K562 (cell line): ENCODE data around the gene UBE2E2. TPM values are rescaled to one million over a fixed set of nuclear protein-coding genes. Genes with fewer than 3 reads are reported as not detected.

ENCODE experiments used
- ATAC-seq: fragments of 200-7000 bp; cut with Tn5 transposase; 3 replicates; pipeline ENCODE4 v1.9.1; 2020; ENCODE audit warnings: moderate library complexity
- BruUV-seq: library from RNA; stranded (reverse); fragments of 400-500 nt; replicated peaks from 2 replicates; lab custom pipeline; 2021; lab: Mats Ljungman, UMichigan
- CTCF ChIA-PET: fragments of 300-600 bp; formaldehyde crosslinking; extraction: SDS; loops from one replicate; lab custom pipeline; 2021; ENCODE audit warnings: low intra/inter-chr PET ratio; lab: Yijun Ruan, JAX
- POLR2A ChIA-PET: fragments of 300-600, 350-650 bp; sonication (Branson Sonifier 250); formaldehyde crosslinking; extraction: SDS; loops from one replicate; lab custom pipeline; 2021; ENCODE audit warnings: antibody characterized with exemption, inconsistent platforms; lab: Yijun Ruan, JAX
- DNase-seq, 4 experiments: peaks; one replicate each; pipeline versions ENCODE4 v3.0.0 to v3.0.0-alpha.2; 2011 to 2018; ENCODE audit warnings: low spot score in 3 of 4, mixed read lengths in 3 of 4; ENCODE audit errors: extremely low read depth in 1 of 4
- FAIRE-seq: peaks from 2 replicates; lab custom pipeline; 2011; peaks lifted over from hg19 to GRCh38; lab: Jason Lieb, UNC
- H2AFZ ChIP-seq: 2 replicates; pipeline ENCODE4 v1.6.0; 2011; ENCODE audit warnings: low read depth, low read length, control low read depth, inconsistent platforms
- H3K27ac ChIP-seq: fragments of 200-600 bp; 3 replicates; pipeline ENCODE4 v1.8.0; 2011; ENCODE audit warnings: low read depth, mild to moderate bottlenecking, control low read depth, inconsistent platforms, low read length, moderate library complexity, mixed read lengths; ENCODE audit errors: extremely low read depth
- H3K27me3 ChIP-seq, 2 experiments: fragments of 300-600 bp in 1 of 2; 2 replicates in 1 of 2; 3 replicates in 1 of 2; pipeline versions ENCODE4 v1.6.0 to v1.8.0; 2011; ENCODE audit warnings: inconsistent platforms in 2 of 2, low read length in 2 of 2, mild to moderate bottlenecking in 1 of 2, mixed read lengths in 1 of 2, moderate library complexity in 1 of 2; ENCODE audit not compliant: control insufficient read depth in 2 of 2, insufficient read depth in 2 of 2
- H3K36me3 ChIP-seq: fragments of 300-600 bp; 3 replicates; pipeline ENCODE4 v1.8.0; 2011; ENCODE audit warnings: mild to moderate bottlenecking, low read length, inconsistent platforms; ENCODE audit not compliant: control insufficient read depth, insufficient read depth
- H3K4me1 ChIP-seq, 2 experiments: fragments of 200-600 bp in 1 of 2; replicated peaks in 1 of 2; 2 replicates in 1 of 2; 3 replicates in 1 of 2; pipeline versions ENCODE4 v1.5.1 to v1.8.0; 2011; ENCODE audit warnings: inconsistent platforms in 2 of 2, low read length in 2 of 2, mild to moderate bottlenecking in 1 of 2, mixed read lengths in 1 of 2, moderate library complexity in 1 of 2; ENCODE audit not compliant: control insufficient read depth in 2 of 2, insufficient read depth in 2 of 2
- H3K4me2 ChIP-seq: 2 replicates; pipeline ENCODE4 v1.6.1; 2011; ENCODE audit warnings: low read length, control low read depth, inconsistent platforms, mixed read lengths; ENCODE audit not compliant: insufficient read depth
- H3K4me3 ChIP-seq: fragments of 200-600 bp; sonication (generic), shearing (Covaris generic); 2 replicates; pipeline ENCODE4 v1.5.1; 2016; ENCODE audit warnings: control low read depth, inconsistent platforms
- H3K79me2 ChIP-seq: fragments of 200-600 bp; 3 replicates; pipeline ENCODE4 v1.8.0; 2011; ENCODE audit warnings: low read length, inconsistent platforms; ENCODE audit not compliant: control insufficient read depth, insufficient read depth
- H3K9ac ChIP-seq, 2 experiments: 2 replicates each; pipeline versions ENCODE4 v1.6.0 to v1.6.1; 2011; ENCODE audit warnings: low read depth in 2 of 2, low read length in 2 of 2, control low read depth in 1 of 2, inconsistent platforms in 1 of 2, mild to moderate bottlenecking in 1 of 2, mixed read lengths in 1 of 2; ENCODE audit not compliant: insufficient read depth in 1 of 2
- H3K9me1 ChIP-seq: one replicate; pipeline ENCODE4 v1.6.0; 2011; ENCODE audit warnings: inconsistent platforms, mild to moderate bottlenecking, low read length, moderate library complexity; ENCODE audit not compliant: control insufficient read depth, insufficient read depth
- H3K9me3 ChIP-seq: replicated peaks from 2 replicates; pipeline ENCODE4 v1.5.1; 2011; ENCODE audit warnings: low read depth, low read length, inconsistent platforms; ENCODE audit not compliant: control insufficient read depth, insufficient read depth
- H4K20me1 ChIP-seq: replicated peaks from 2 replicates; pipeline ENCODE4 v1.6.1; 2011; ENCODE audit warnings: low read length, inconsistent platforms, mixed read lengths; ENCODE audit not compliant: control insufficient read depth, insufficient read depth
- BDP1 ChIP-seq: IDR thresholded peaks from 3 replicates; pipeline ENCODE4 v1.6.1; 2011; ENCODE audit not compliant: insufficient read length, insufficient read depth
- FOXA3 ChIP-seq, 2 experiments: fragments of 450-650 bp in 1 of 2; sonication (generic) in 1 of 2; formaldehyde crosslinking; IDR thresholded peaks in 1 of 2; conservative IDR thresholded peaks in 1 of 2; 2 replicates each; pipeline versions ENCODE4 v1.4.0 to v1.8.0; 2020 to 2022; ENCODE audit warnings: mild to moderate bottlenecking in 2 of 2, missing genetic modification reagents in 1 of 2
- FOXP1 ChIP-seq: sonication (generic); formaldehyde crosslinking; IDR thresholded peaks from 2 replicates; pipeline ENCODE4 v1.8.0; 2022; ENCODE audit warnings: mild to moderate bottlenecking, missing genetic modification reagents
- GTF2F1 ChIP-seq: IDR thresholded peaks from 2 replicates; pipeline ENCODE4 v1.6.1; 2011; ENCODE audit warnings: low read depth, low read length, improper control_type of control experiment
- HDAC2 ChIP-seq: fragments of 450-650 bp; IDR thresholded peaks from 2 replicates; pipeline ENCODE4 v1.6.1; 2016; ENCODE audit warnings: mild to moderate bottlenecking
- HSF4 ChIP-seq: fragments of 250-450 bp; sonication (Bioruptor Pico); IDR thresholded peaks from 2 replicates; pipeline ENCODE4 v2.1.2; 2022; ENCODE audit warnings: mild to moderate bottlenecking, moderate library complexity, borderline replicate concordance
- LCOR ChIP-seq: sonication (generic); formaldehyde crosslinking; IDR thresholded peaks from 2 replicates; pipeline ENCODE4 v1.8.0; 2022; ENCODE audit warnings: mild to moderate bottlenecking, missing genetic modification reagents
- RBM25 ChIP-seq: fragments of 200-400 bp; formaldehyde crosslinking; IDR thresholded peaks from 2 replicates; pipeline ENCODE4 v1.6.1; 2018; ENCODE audit warnings: low read length, low read depth, moderate library complexity; ENCODE audit not compliant: severe bottlenecking
- TAL1 ChIP-seq: fragments of 450-650 bp; IDR thresholded peaks from 2 replicates; pipeline ENCODE4 v1.6.1; 2016; ENCODE audit warnings: mild to moderate bottlenecking
- XRCC3 ChIP-seq: fragments of 450-650 bp; IDR thresholded peaks from 2 replicates; pipeline ENCODE4 v1.6.1; 2017; ENCODE audit warnings: mild to moderate bottlenecking, moderate library complexity
- ZNF561 ChIP-seq: fragments of 450-650 bp; formaldehyde crosslinking; conservative IDR thresholded peaks from 2 replicates; pipeline ENCODE4 v1.4.0; 2020; ENCODE audit warnings: mild to moderate bottlenecking, moderate library complexity
- WGBS: fragments of 100-300 bp; shearing (Covaris generic); methylation state at CpG from one replicate; pipeline ENCODE4 v1.1.6; 2016; ENCODE audit warnings: low coverage, mixed read lengths; ENCODE audit not compliant: insufficient coverage; ENCODE audit errors: missing lambda C conversion rate; 5-methylcytosine and 5-hydroxymethylcytosine counted together
- in situ Hi-C: fragments of 300-500 bp; cut with MboI; formaldehyde crosslinking; loops from 4 replicates; pipeline ENCODE4 v1.15.0; 2018; ENCODE audit warnings: inconsistent platforms, mixed read lengths
- intact Hi-C: fragments of 100-400 bp; cut with micrococcal nuclease; formaldehyde crosslinking; loops from 2 replicates; pipeline ENCODE4 v1.14.2; 2022
- polyA plus RNA-seq, 8 experiments: library from polyadenylated mRNA; depleted of rRNA in 4 of 8; stranded (reverse) in 5 of 8; unstranded in 3 of 8; fragments of >200 nt; fragmentation: Nextera tagmentation in 2 of 8; fragmentation: Illumina TruSeq in 1 of 8; extraction: Ambion mirVana in 2 of 8; extraction: Trizol in 1 of 8; gene quantifications; 2 replicates each; pipeline versions ENCODE4 v1.2.1 to v1.2.3, GENCODE V29; 2011 to 2014; ENCODE audit warnings: inconsistent platforms in 1 of 8, missing spikeins in 1 of 8
- total RNA-seq, 7 experiments: library from RNA; depleted of rRNA in 6 of 7; stranded (reverse); fragments of >200 nt in 6 of 7; fragmentation: Illumina TruSeq in 2 of 7; extraction: Trizol in 2 of 7; gene quantifications; 2 replicates each; pipeline versions ENCODE4 v1.2.1 to v1.2.3, GENCODE V29; 2011 to 2021; ENCODE audit warnings: low replicate concordance in 1 of 7
- TF ChIP-seq, protein P1 (sequence below): fragments of 450-650 bp; formaldehyde crosslinking; IDR thresholded peaks from 2 replicates; pipeline ENCODE4 v1.4.0; 2022; ENCODE audit warnings: missing genetic modification characterization
- TF ChIP-seq, protein P2 (sequence below): fragments of 450-650 bp; IDR thresholded peaks from 2 replicates; pipeline ENCODE4 v1.6.1; 2017; ENCODE audit warnings: antibody characterized with exemption, mild to moderate bottlenecking

Gene UBE2E2
- total and polyA plus RNA-seq, 9 of the 15 experiments (the other 6 are each of a cell fraction or from before 2014, with no cell fraction given), result 0.22 to 5.1 (median 1.9) TPM

DNA sequence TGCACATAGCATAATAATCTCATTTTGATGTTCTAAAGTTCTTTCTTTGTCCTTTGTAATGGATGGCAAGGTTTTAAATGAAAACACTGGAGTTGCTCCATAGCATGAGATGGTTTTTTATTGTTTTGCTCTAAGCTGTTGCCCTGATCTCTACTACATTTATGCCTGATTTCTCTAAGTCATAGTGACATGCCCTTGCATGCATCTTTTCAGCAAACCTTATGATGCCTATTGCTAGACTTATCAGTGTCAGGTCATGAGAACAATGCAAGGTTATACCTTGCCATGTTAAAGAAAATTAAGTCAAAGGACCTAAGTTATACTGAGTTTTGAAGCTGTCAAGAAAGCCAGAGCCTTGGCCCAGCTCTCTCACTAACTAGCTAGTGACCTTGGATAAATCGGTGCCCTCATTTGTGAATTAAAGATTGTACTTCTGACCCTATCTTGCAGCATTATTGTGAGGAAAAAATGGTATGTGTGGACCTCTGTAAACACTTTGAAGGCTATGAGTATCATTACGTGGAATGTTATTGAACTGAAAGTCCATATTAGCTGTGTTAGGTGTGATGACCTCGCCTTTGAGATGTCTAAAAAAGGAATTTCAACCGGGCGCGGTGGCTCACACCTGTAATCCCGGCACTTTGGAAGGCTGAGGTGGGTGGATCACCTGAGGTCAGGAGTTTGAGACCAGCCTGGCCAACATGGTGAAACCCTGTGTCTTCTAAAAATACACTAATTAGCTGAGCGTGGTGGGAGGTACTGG, 346.2 kb downstream of the UBE2E2 start:
- Histone ChIP-seq H2AFZ (no peak overlapping the region), H3K9ac (no peak overlapping the region), H3K4me3 (no peak overlapping the region), H3K4me2 (no peak overlapping the region), H3K27me3 (no peaks in the 10 kb centered on the region), H3K79me2 (no peaks in the 10 kb centered on the region), H3K9me1 (no peaks in the 10 kb centered on the region), H4K20me1 (no peaks in the 10 kb centered on the region), H3K4me1 (no peaks in the 10 kb centered on the region), H3K9me3 (no peaks in the 10 kb centered on the region), H3K36me3 (no peaks in the 10 kb centered on the region), H3K27ac (no peak overlapping the region)
- ATAC-seq (no peak), FAIRE-seq (no peak), DNase-seq (no peak)
- ChIA-PET POLR2A (interaction anchor here (0.7 kb wide), 1 partner anchor 10 kb away, joined by 3 read pairs; no protein-coding TSS in a partner anchor), CTCF (no interaction called here)
- no TSS peak for BruUV-seq
- in situ Hi-C loops (no loop called here), intact Hi-C loops (no loop called here)
- 0% methylated on average over 8 of the region's 8 CpGs for WGBS
- TF ChIP-seq, protein P1, sequence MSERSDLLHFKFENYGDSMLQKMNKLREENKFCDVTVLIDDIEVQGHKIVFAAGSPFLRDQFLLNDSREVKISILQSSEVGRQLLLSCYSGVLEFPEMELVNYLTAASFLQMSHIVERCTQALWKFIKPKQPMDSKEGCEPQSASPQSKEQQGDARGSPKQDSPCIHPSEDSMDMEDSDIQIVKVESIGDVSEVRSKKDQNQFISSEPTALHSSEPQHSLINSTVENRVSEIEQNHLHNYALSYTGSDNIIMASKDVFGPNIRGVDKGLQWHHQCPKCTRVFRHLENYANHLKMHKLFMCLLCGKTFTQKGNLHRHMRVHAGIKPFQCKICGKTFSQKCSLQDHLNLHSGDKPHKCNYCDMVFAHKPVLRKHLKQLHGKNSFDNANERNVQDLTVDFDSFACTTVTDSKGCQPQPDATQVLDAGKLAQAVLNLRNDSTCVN (CRISPR knock-in tag), result no peak
- TF ChIP-seq BDP1, result no peak
- no peak for TF ChIP-seq XRCC3
- TF ChIP-seq HDAC2, result no peak
- no peak for TF ChIP-seq LCOR (CRISPR knock-in tag)
- TF ChIP-seq FOXA3 (CRISPR knock-in tag; conservative IDR thresholded peaks at IDR 0.05 in 1 of 2, IDR thresholded peaks at IDR 0.05 in 1 of 2), result no peak
- no peak for TF ChIP-seq ZNF561 (CRISPR knock-in tag)
- TF ChIP-seq, protein P2, sequence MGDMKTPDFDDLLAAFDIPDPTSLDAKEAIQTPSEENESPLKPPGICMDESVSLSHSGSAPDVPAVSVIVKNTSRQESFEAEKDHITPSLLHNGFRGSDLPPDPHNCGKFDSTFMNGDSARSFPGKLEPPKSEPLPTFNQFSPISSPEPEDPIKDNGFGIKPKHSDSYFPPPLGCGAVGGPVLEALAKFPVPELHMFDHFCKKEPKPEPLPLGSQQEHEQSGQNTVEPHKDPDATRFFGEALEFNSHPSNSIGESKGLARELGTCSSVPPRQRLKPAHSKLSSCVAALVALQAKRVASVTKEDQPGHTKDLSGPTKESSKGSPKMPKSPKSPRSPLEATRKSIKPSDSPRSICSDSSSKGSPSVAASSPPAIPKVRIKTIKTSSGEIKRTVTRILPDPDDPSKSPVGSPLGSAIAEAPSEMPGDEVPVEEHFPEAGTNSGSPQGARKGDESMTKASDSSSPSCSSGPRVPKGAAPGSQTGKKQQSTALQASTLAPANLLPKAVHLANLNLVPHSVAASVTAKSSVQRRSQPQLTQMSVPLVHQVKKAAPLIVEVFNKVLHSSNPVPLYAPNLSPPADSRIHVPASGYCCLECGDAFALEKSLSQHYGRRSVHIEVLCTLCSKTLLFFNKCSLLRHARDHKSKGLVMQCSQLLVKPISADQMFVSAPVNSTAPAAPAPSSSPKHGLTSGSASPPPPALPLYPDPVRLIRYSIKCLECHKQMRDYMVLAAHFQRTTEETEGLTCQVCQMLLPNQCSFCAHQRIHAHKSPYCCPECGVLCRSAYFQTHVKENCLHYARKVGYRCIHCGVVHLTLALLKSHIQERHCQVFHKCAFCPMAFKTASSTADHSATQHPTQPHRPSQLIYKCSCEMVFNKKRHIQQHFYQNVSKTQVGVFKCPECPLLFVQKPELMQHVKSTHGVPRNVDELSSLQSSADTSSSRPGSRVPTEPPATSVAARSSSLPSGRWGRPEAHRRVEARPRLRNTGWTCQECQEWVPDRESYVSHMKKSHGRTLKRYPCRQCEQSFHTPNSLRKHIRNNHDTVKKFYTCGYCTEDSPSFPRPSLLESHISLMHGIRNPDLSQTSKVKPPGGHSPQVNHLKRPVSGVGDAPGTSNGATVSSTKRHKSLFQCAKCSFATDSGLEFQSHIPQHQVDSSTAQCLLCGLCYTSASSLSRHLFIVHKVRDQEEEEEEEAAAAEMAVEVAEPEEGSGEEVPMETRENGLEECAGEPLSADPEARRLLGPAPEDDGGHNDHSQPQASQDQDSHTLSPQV, result no peak
- no peak for TF ChIP-seq TAL1
- TF ChIP-seq RBM25, result no peak
- no peak for TF ChIP-seq GTF2F1
- TF ChIP-seq FOXP1, result no peak
- TF ChIP-seq HSF4, result no peak
